WTC11 (cell line): ENCODE measurements around the gene AP4S1. TPM values are rescaled to one million over a fixed set of nuclear protein-coding genes. Genes with fewer than 3 reads are reported as not detected.

Source experiments
- ATAC-seq: fragments of 200-7000 bp; cut with Tn5 transposase; 2 replicates; pipeline ENCODE4 v1.10.0; 2021; ENCODE audit warnings: mild to moderate bottlenecking, moderate library complexity
- CTCF ChIA-PET: fragments of 300-600 bp; sonication (Branson Sonifier 250); formaldehyde crosslinking; loops from one replicate; lab custom pipeline; 2021; ENCODE audit warnings: antibody characterized with exemption; lab: Charles Lee
- POLR2A ChIA-PET: fragments of 350-600 bp; sonication (Branson Sonifier 250); formaldehyde crosslinking; loops from one replicate; lab custom pipeline; 2021; ENCODE audit warnings: antibody characterized with exemption; lab: Charles Lee
- DNase-seq: peaks from one replicate; pipeline ENCODE4 v3.0.0; 2021; ENCODE audit warnings: low spot score
- H3K27ac Mint-ChIP-seq: 2 replicates; pipeline ENCODE4 v1.8.0; 2021; ENCODE audit warnings: mixed read lengths
- H3K27me3 Mint-ChIP-seq: 2 replicates; pipeline ENCODE4 v1.8.0; 2021; ENCODE audit warnings: low read depth, mild to moderate bottlenecking, moderate library complexity, mixed read lengths
- H3K36me3 Mint-ChIP-seq: 2 replicates; pipeline ENCODE4 v1.8.0; 2021; ENCODE audit warnings: mixed read lengths
- H3K4me1 Mint-ChIP-seq: 2 replicates; pipeline ENCODE4 v1.8.0; 2022; ENCODE audit warnings: mixed read lengths
- H3K4me3 Mint-ChIP-seq: 2 replicates; pipeline ENCODE4 v1.8.0; 2021; ENCODE audit warnings: mild to moderate bottlenecking, moderate library complexity, mixed read lengths
- H3K9me3 Mint-ChIP-seq: 2 replicates; pipeline ENCODE4 v1.8.0; 2021; ENCODE audit warnings: mixed read lengths
- CBFB ChIP-seq: sonication (generic); formaldehyde crosslinking; IDR thresholded peaks from 2 replicates; pipeline ENCODE4 v1.8.1; 2022; ENCODE audit warnings: mild to moderate bottlenecking, low read depth, missing genetic modification reagents
- CREB1 ChIP-seq: sonication (generic); formaldehyde crosslinking; IDR thresholded peaks from 2 replicates; pipeline ENCODE4 v1.8.0; 2023; ENCODE audit warnings: mild to moderate bottlenecking, missing genetic modification reagents
- ESRRA ChIP-seq: sonication (generic); formaldehyde crosslinking; IDR thresholded peaks from 2 replicates; pipeline ENCODE4 v1.8.1; 2022; ENCODE audit warnings: mild to moderate bottlenecking, missing genetic modification reagents, borderline replicate concordance
- GABPB1 ChIP-seq: sonication (generic); formaldehyde crosslinking; IDR thresholded peaks from 2 replicates; pipeline ENCODE4 v1.8.1; 2023; ENCODE audit warnings: mild to moderate bottlenecking, missing genetic modification reagents
- GTF2I ChIP-seq: fragments of 250-450 bp; sonication (Bioruptor Pico); conservative IDR thresholded peaks from 2 replicates; pipeline ENCODE4 v1.4.0; 2021; ENCODE audit warnings: mild to moderate bottlenecking
- IRF2 ChIP-seq: sonication (generic); formaldehyde crosslinking; IDR thresholded peaks from 2 replicates; pipeline ENCODE4 v1.8.0; 2022; ENCODE audit warnings: low read depth, missing genetic modification reagents, borderline replicate concordance
- JUN ChIP-seq: sonication (generic); formaldehyde crosslinking; IDR thresholded peaks from 2 replicates; pipeline ENCODE4 v1.8.0; 2023; ENCODE audit warnings: mild to moderate bottlenecking, missing genetic modification reagents
- KAT7 ChIP-seq: sonication (generic); formaldehyde crosslinking; IDR thresholded peaks from 2 replicates; pipeline ENCODE4 v1.8.1; 2023; ENCODE audit warnings: missing genetic modification reagents, mild to moderate bottlenecking, borderline replicate concordance
- NR2C2 ChIP-seq: sonication (generic); formaldehyde crosslinking; IDR thresholded peaks from 2 replicates; pipeline ENCODE4 v1.8.0; 2022; ENCODE audit warnings: mild to moderate bottlenecking, missing genetic modification reagents
- NR3C1 ChIP-seq: sonication (generic); formaldehyde crosslinking; conservative IDR thresholded peaks from 2 replicates; pipeline ENCODE4 v1.8.1; 2023; ENCODE audit warnings: low read depth, mild to moderate bottlenecking, missing genetic modification reagents
- PRRX2 ChIP-seq: fragments of 250-450 bp; sonication (Bioruptor Pico); IDR thresholded peaks from 2 replicates; pipeline ENCODE4 v1.8.0; 2021; ENCODE audit warnings: mild to moderate bottlenecking
- RELA ChIP-seq: sonication (generic); formaldehyde crosslinking; IDR thresholded peaks from 2 replicates; pipeline ENCODE4 v1.8.1; 2022; ENCODE audit warnings: missing genetic modification reagents, mild to moderate bottlenecking, borderline replicate concordance
- SP1 ChIP-seq: sonication (generic); formaldehyde crosslinking; conservative IDR thresholded peaks from 2 replicates; pipeline ENCODE4 v1.8.1; 2022; ENCODE audit warnings: missing genetic modification reagents
- TCF7 ChIP-seq: sonication (generic); formaldehyde crosslinking; IDR thresholded peaks from 2 replicates; pipeline ENCODE4 v1.8.0; 2022; ENCODE audit warnings: mild to moderate bottlenecking, low read depth, missing genetic modification reagents, moderate library complexity
- ZNF281 ChIP-seq: sonication (generic); formaldehyde crosslinking; IDR thresholded peaks from 2 replicates; pipeline ENCODE4 v1.8.0; 2023; ENCODE audit warnings: mild to moderate bottlenecking, missing genetic modification reagents
- ZSCAN18 ChIP-seq: fragments of 250-450 bp; sonication (Bioruptor Pico); IDR thresholded peaks from 2 replicates; pipeline ENCODE4 v2.1.2; 2022; ENCODE audit warnings: mild to moderate bottlenecking, moderate library complexity
- total RNA-seq: library from RNA; stranded (reverse); gene quantifications from 3 replicates; pipeline ENCODE4 v1.2.3, GENCODE V29; 2021
- TF ChIP-seq, protein P1 (sequence below): fragments of 250-450 bp; sonication (Bioruptor Pico); IDR thresholded peaks from 2 replicates; pipeline ENCODE4 v1.9.0; 2021; ENCODE audit warnings: mild to moderate bottlenecking

The AP4S1 gene
- total RNA-seq, 1 experiment from 2014 or later, result 7.0 TPM

GRCh38 chr14:31127690-31128089 lies 102.2 kb downstream of the AP4S1 start:
- Mint-ChIP-seq H3K4me3 (no peak overlapping the region), H3K27ac (no peak overlapping the region), H3K9me3 (no peaks in the 10 kb centered on the region), H3K27me3 (no peaks in the 10 kb centered on the region), H3K36me3 (peaks cover 32% of the 10 kb centered on the region), H3K4me1 (peaks cover 18% of the 10 kb centered on the region)
- DNase-seq (no peak), ATAC-seq (no peak)
- TF ChIP-seq, protein P1, sequence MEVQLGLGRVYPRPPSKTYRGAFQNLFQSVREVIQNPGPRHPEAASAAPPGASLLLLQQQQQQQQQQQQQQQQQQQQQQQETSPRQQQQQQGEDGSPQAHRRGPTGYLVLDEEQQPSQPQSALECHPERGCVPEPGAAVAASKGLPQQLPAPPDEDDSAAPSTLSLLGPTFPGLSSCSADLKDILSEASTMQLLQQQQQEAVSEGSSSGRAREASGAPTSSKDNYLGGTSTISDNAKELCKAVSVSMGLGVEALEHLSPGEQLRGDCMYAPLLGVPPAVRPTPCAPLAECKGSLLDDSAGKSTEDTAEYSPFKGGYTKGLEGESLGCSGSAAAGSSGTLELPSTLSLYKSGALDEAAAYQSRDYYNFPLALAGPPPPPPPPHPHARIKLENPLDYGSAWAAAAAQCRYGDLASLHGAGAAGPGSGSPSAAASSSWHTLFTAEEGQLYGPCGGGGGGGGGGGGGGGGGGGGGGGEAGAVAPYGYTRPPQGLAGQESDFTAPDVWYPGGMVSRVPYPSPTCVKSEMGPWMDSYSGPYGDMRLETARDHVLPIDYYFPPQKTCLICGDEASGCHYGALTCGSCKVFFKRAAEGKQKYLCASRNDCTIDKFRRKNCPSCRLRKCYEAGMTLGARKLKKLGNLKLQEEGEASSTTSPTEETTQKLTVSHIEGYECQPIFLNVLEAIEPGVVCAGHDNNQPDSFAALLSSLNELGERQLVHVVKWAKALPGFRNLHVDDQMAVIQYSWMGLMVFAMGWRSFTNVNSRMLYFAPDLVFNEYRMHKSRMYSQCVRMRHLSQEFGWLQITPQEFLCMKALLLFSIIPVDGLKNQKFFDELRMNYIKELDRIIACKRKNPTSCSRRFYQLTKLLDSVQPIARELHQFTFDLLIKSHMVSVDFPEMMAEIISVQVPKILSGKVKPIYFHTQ (CRISPR knock-in tag), result no peak
- TF ChIP-seq GABPB1 (CRISPR knock-in tag), result peak; percentile 14; the same call in 1 of the 2 replicates
- CTCF ChIA-PET, result no interaction called here
- POLR2A ChIA-PET, result no interaction called here

GRCh38 chr14:31128601-31129526 lies 103.4 kb downstream of the AP4S1 start:
- peak overlapping the region; percentile 37 for H3K27ac Mint-ChIP-seq
- DNase-seq (no peak), ATAC-seq (no peak)
- peaks cover 6% of the 10 kb centered on the region for H3K4me1 Mint-ChIP-seq
- TF ChIP-seq CBFB (CRISPR knock-in tag), result no peak
- H3K36me3 Mint-ChIP-seq, result peaks cover 36% of the 10 kb centered on the region
- CTCF ChIA-PET, result no interaction called here
- no peaks in the 10 kb centered on the region for H3K9me3 Mint-ChIP-seq
- H3K4me3 Mint-ChIP-seq, result no peak overlapping the region
- H3K27me3 Mint-ChIP-seq, result no peaks in the 10 kb centered on the region
- POLR2A ChIA-PET, result no interaction called here

GRCh38 chr14:31133133-31133532 lies 107.7 kb downstream of the AP4S1 start:
- ATAC-seq, result no peak
- CTCF ChIA-PET, result no interaction called here
- Mint-ChIP-seq H3K9me3 (no peaks in the 10 kb centered on the region), H3K4me3 (no peak overlapping the region), H3K4me1 (no peaks in the 10 kb centered on the region), H3K36me3 (peaks cover 48% of the 10 kb centered on the region), H3K27ac (no peak overlapping the region), H3K27me3 (no peaks in the 10 kb centered on the region)
- POLR2A ChIA-PET, result no interaction called here
- no peak for DNase-seq
- TF ChIP-seq KAT7 (CRISPR knock-in tag) (no peak), RELA (no peak), ZSCAN18 (CRISPR knock-in tag) (no peak), TCF7 (CRISPR knock-in tag) (no peak), ZNF281 (CRISPR knock-in tag) (no peak), NR2C2 (no peak), SP1 (CRISPR knock-in tag) (no peak), PRRX2 (CRISPR knock-in tag) (no peak), ESRRA (CRISPR knock-in tag) (no peak), CBFB (CRISPR knock-in tag) (no peak), NR3C1 (CRISPR knock-in tag) (no peak), JUN (CRISPR knock-in tag) (no peak), GTF2I (CRISPR knock-in tag) (no peak), CREB1 (CRISPR knock-in tag) (no peak), IRF2 (CRISPR knock-in tag) (no peak)
- TF ChIP-seq, protein P1 (CRISPR knock-in tag), result no peak
